ENCODE data around the gene ZNF157. TPM values are rescaled to one million over a fixed set of nuclear protein-coding genes. Genes with fewer than 3 reads are reported as not detected.

The ZNF157 gene
- total RNA-seq (2014; rRNA removed; shearing (Covaris generic)) (0.62 and 1.0 TPM in 2 replicates), total RNA-seq (2022) (1.4 and 1.7 TPM in 2 replicates), Bru-seq, nascent RNA (percentile 42 among the genes with signal in this experiment), BruChase-seq, experiment 1, labeled RNA remaining after a 6-hour chase (percentile 44 among the genes with signal in this experiment), BruChase-seq, experiment 2, labeled RNA remaining after a 2-hour chase (percentile 41 among the genes with signal in this experiment)
- long read RNA-seq, partial matches to known transcripts: 0 of 4 reads
- long read RNA-seq, other reads (novel, unspliced or antisense): 4 of 4 reads

DNA sequence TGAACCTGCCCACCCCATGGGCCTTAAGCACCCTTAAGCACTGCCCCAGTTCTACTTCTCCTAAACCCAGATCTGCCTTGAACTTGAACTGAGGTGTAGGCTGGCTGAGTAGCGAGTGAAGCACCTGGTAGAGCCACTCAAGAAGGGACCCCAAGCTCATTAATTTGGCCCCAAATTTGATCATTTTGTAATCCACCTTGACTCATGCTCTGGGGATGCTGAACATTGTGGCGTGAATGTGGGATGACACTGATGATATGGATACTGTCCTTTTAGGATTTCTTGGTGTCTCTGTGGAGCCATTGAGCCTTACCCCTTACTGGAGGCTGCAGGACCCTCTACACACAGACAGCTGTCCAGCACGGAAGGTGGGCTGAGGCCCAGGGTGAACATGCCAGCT, at the start of gene ZNF157:
TSS of gene ZNF157 (plus strand) at position 301 of the 400 bp plus-strand sequence. CDS start at position 392, 91 bp downstream.
- Histone ChIP-seq H2AFZ (ENCODE audit: low read length) (no peak within 1 kb of the TSS), H3K79me2 (ENCODE audit: insufficient read depth, low read depth, low read length) (no peaks in the 10 kb centered on the region), H3K9me2 (ENCODE audit: insufficient read depth, low read length) (no peaks in the 10 kb centered on the region), H3K4me2 (ENCODE audit: low read length) (no peak within 1 kb of the TSS), H3K27ac (ENCODE audit: low read depth, low read length, poor library complexity, severe bottlenecking) (no peak within 1 kb of the TSS), H3K36me3 (ENCODE audit: insufficient read depth, low read length) (no peaks in the 10 kb centered on the region), H3K4me1 (ENCODE audit: insufficient read depth, low read length, poor library complexity, severe bottlenecking) (peaks cover 9% of the 10 kb centered on the region), H3K4me3 (ENCODE audit: low read depth, low read length, poor library complexity, severe bottlenecking) (no peak within 1 kb of the TSS), H3K9me3 (ENCODE audit: low read length) (no peaks in the 10 kb centered on the region), H4K20me1 (ENCODE audit: insufficient read depth, low read length) (no peaks in the 10 kb centered on the region)
- CTCF ChIA-PET (ENCODE audit: unreplicated experiment): no interaction called here
- DNase-seq (ENCODE audit: low spot score): no peak
- POLR2A ChIA-PET: no interaction called here
- intact Hi-C loops (cut with micrococcal nuclease; ENCODE audit: unreplicated experiment): no loop called here
- TF ChIP-seq CTCF (conservative IDR thresholded peaks at IDR 0.05; ENCODE audit: low read length) (no peak), EZH2phosphoT487 (IDR thresholded peaks at IDR 0.05; ENCODE audit: borderline replicate concordance, low read depth, low read length) (no peak)
- BruUV-seq (replicated peaks): no TSS peak

DNA sequence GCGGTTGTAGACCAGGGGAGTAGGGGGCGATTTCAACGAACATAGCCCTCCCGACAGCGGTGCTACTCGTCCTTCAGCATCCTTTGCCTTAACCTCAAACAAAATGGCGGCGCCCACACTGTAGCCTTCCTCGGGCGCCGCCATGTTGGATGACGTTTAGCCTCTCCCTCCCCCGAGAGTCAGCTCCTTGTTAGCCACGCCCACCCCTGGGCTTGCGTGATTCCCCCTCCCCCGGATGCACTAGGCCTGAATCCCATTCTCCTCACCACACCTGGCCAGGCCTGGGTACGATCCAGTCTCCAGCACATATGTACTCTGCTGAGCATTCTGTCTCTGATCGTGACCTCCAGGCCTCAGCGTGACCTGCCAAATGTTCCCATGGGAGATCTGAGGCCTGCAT, 49.0 kb upstream of the ZNF157 start:
- intact Hi-C loops (cut with micrococcal nuclease; ENCODE audit: unreplicated experiment): no loop called here
- no peaks in the 10 kb centered on the region for H3K9me2 ChIP-seq (ENCODE audit: insufficient read depth, low read length)
- H3K79me2 ChIP-seq (ENCODE audit: insufficient read depth, low read depth, low read length): no peaks in the 10 kb centered on the region
- POLR2A ChIA-PET: no interaction called here
- H3K4me2 ChIP-seq (ENCODE audit: low read length): no peak overlapping the region
- no peak overlapping the region for H3K27ac ChIP-seq (ENCODE audit: low read depth, low read length, poor library complexity, severe bottlenecking)
- CTCF ChIA-PET (ENCODE audit: unreplicated experiment): no interaction called here
- H3K36me3 ChIP-seq (ENCODE audit: insufficient read depth, low read length): no peaks in the 10 kb centered on the region
- no peak for DNase-seq (ENCODE audit: low spot score)
- TF ChIP-seq CTCF (conservative IDR thresholded peaks at IDR 0.05; ENCODE audit: low read length) (no peak), EZH2phosphoT487 (IDR thresholded peaks at IDR 0.05; ENCODE audit: borderline replicate concordance, low read depth, low read length) (no peak)
- no peaks in the 10 kb centered on the region for H3K9me3 ChIP-seq (ENCODE audit: low read length)
- no peak overlapping the region for H3K4me3 ChIP-seq (ENCODE audit: low read depth, low read length, poor library complexity, severe bottlenecking)
- no TSS peak for BruUV-seq (replicated peaks)
- H4K20me1 ChIP-seq (ENCODE audit: insufficient read depth, low read length): no peaks in the 10 kb centered on the region
- H2AFZ ChIP-seq (ENCODE audit: low read length): no peak overlapping the region
- no peaks in the 10 kb centered on the region for H3K4me1 ChIP-seq (ENCODE audit: insufficient read depth, low read length, poor library complexity, severe bottlenecking)

- Histone ChIP-seq H3K9me2 (ENCODE audit: insufficient read depth, low read length) (no peaks in the 10 kb centered on the region), H3K9me3 (ENCODE audit: low read length) (no peaks in the 10 kb centered on the region), H3K27ac (ENCODE audit: low read depth, low read length, poor library complexity, severe bottlenecking) (no peak overlapping the region), H3K36me3 (ENCODE audit: insufficient read depth, low read length) (no peaks in the 10 kb centered on the region), H4K20me1 (ENCODE audit: insufficient read depth, low read length) (no peaks in the 10 kb centered on the region), H3K79me2 (ENCODE audit: insufficient read depth, low read depth, low read length) (no peaks in the 10 kb centered on the region), H2AFZ (ENCODE audit: low read length) (no peak overlapping the region), H3K4me2 (ENCODE audit: low read length) (no peak overlapping the region), H3K4me3 (ENCODE audit: low read depth, low read length, poor library complexity, severe bottlenecking) (no peak overlapping the region), H3K4me1 (ENCODE audit: insufficient read depth, low read length, poor library complexity, severe bottlenecking) (no peaks in the 10 kb centered on the region)
- intact Hi-C loops (cut with micrococcal nuclease; ENCODE audit: unreplicated experiment): no loop called here
- TF ChIP-seq CTCF (conservative IDR thresholded peaks at IDR 0.05; ENCODE audit: low read length) (no peak), EZH2phosphoT487 (IDR thresholded peaks at IDR 0.05; ENCODE audit: borderline replicate concordance, low read depth, low read length) (no peak)
- DNase-seq (ENCODE audit: low spot score): no peak
- BruUV-seq (replicated peaks): no TSS peak
- POLR2A ChIA-PET: no interaction called here
- CTCF ChIA-PET (ENCODE audit: unreplicated experiment): no interaction called here
Observed at GRCh38 chrX:47321823-47322371, 48.5 kb upstream of the ZNF157 start.
